Measurements from ENCODE around the gene GJD2. TPM values are rescaled to one million over a fixed set of nuclear protein-coding genes. Genes with fewer than 3 reads are reported as not detected.

GJD2 gene
- total and polyA plus RNA-seq, 12 donors: 0.33 to 9.1 (median 2.0) TPM; not detected in 4

- Histone ChIP-seq H3K27me3 (no peaks in the 10 kb centered on the region), H3K27ac (no peak overlapping the region), H3K4me3 (no peak overlapping the region), H3K4me1 (replicated peaks in 1 of 2) (no peaks in the 10 kb centered on the region), H3K9me3 (replicated peaks in 1 of 3) (no peaks in the 10 kb centered on the region), H3K36me3 (replicated peaks in 1 of 2) (no peaks in the 10 kb centered on the region)
- no peak for TF ChIP-seq POLR2A (IDR thresholded peaks at IDR 0.05)
- no peak for TF ChIP-seq CTCF (IDR thresholded peaks at IDR 0.05)
- peak in 2 of 7 donors; percentile 21 to 92 for DNase-seq
- 58 to 73% (median 67%) methylated on average over 9 of the region's 9 CpGs for WGBS, 4 donors
- intact Hi-C loops (cut with DNase I): no loop called here
These were observed 38.7 kb downstream of the GJD2 start for GRCh38 chr15:34716111-34716510.

GRCh38 chr15:34714476-34715121, 40.2 kb downstream of the GJD2 start:
- no peak for TF ChIP-seq POLR2A (IDR thresholded peaks at IDR 0.05)
- no peak for TF ChIP-seq CTCF (IDR thresholded peaks at IDR 0.05)
- H3K4me3 ChIP-seq: no peak overlapping the region
- 70 to 82% (median 80%) methylated on average over 5 of the region's 5 CpGs for WGBS, 4 donors
- no peak overlapping the region for H3K27ac ChIP-seq
- H3K9me3 ChIP-seq (replicated peaks in 1 of 3): no peaks in the 10 kb centered on the region
- no peak for DNase-seq
- no peaks in the 10 kb centered on the region for H3K27me3 ChIP-seq
- H3K4me1 ChIP-seq (replicated peaks in 1 of 2): no peaks in the 10 kb centered on the region
- intact Hi-C loops (cut with DNase I): no loop called here
- H3K36me3 ChIP-seq (replicated peaks in 1 of 2): no peaks in the 10 kb centered on the region

GRCh38 chr15:34713635-34714034, 41.2 kb downstream of the GJD2 start:
- no peaks in the 10 kb centered on the region for H3K4me1 ChIP-seq (replicated peaks in 1 of 2)
- H3K27ac ChIP-seq: no peak overlapping the region
- TF ChIP-seq CTCF (IDR thresholded peaks at IDR 0.05) (no peak), POLR2A (IDR thresholded peaks at IDR 0.05) (no peak)
- 73 to 82% (median 74%) methylated on average over 1 of the region's 1 CpG for WGBS, 4 donors
- H3K27me3 ChIP-seq: no peaks in the 10 kb centered on the region
- no peak overlapping the region for H3K4me3 ChIP-seq
- no peaks in the 10 kb centered on the region for H3K9me3 ChIP-seq (replicated peaks in 1 of 3)
- no peak for DNase-seq
- no peaks in the 10 kb centered on the region for H3K36me3 ChIP-seq (replicated peaks in 1 of 2)
- intact Hi-C loops (cut with DNase I): no loop called here

GRCh38 chr15:34709866-34710265, 44.9 kb downstream of the GJD2 start:
- Histone ChIP-seq H3K27ac (no peak overlapping the region), H3K4me3 (no peak overlapping the region), H3K4me1 (replicated peaks in 1 of 2) (no peaks in the 10 kb centered on the region), H3K36me3 (replicated peaks in 1 of 2) (no peaks in the 10 kb centered on the region), H3K9me3 (replicated peaks in 1 of 3) (no peaks in the 10 kb centered on the region), H3K27me3 (no peaks in the 10 kb centered on the region)
- no peak for DNase-seq
- 66 to 80% (median 69%) methylated on average over 7 of the region's 7 CpGs for WGBS, 4 donors
- intact Hi-C loops (cut with DNase I): loop anchor here (5.0 to 10.0 kb wide), 2 partner anchors 212 to 215 kb away; no protein-coding TSS in a partner anchor
- no peak for TF ChIP-seq POLR2A (IDR thresholded peaks at IDR 0.05)
- TF ChIP-seq CTCF (IDR thresholded peaks at IDR 0.05): no peak

All from adrenal gland (tissue), 12 donors.